H1 (cell line): ENCODE measurements around the gene LRCH3.

Source experiments
- CBX8 ChIP-seq: fragments of 300-800, 300-1000 bp; sonication (generic); IDR thresholded peaks from 2 replicates; pipeline ENCODE4 v1.7.1; 2016; ENCODE audit warnings: low read depth, low read length, borderline replicate concordance
- GABPA ChIP-seq: IDR thresholded peaks from 2 replicates; pipeline ENCODE4 v1.6.1; 2011; ENCODE audit warnings: mild to moderate bottlenecking, low read length, moderate library complexity, borderline replicate concordance; ENCODE audit not compliant: insufficient read depth
- POLR2A ChIP-seq, 2 experiments: IDR thresholded peaks; 1 replicate in 1 of 2; 2 replicates in 1 of 2; pipeline ENCODE4 v1.6.1; 2011; ENCODE audit warnings: low read depth in 2 of 2, low read length in 2 of 2, mild to moderate bottlenecking in 2 of 2; ENCODE audit errors: control extremely low read depth in 1 of 2
- SP1 ChIP-seq: IDR thresholded peaks from 2 replicates; pipeline ENCODE4 v1.6.1; 2011; ENCODE audit warnings: low read depth, low read length
- SUZ12 ChIP-seq: fragments of 200-600 bp; sonication (generic); IDR thresholded peaks from 2 replicates; pipeline ENCODE4 v1.6.1; 2012; ENCODE audit warnings: mild to moderate bottlenecking, inconsistent platforms, low read length, moderate library complexity, mixed read lengths
- TF ChIP-seq, protein P1 (sequence below), 3 experiments: IDR thresholded peaks; 1 replicate in 2 of 3; 2 replicates in 1 of 3; pipeline versions ENCODE4 v1.5.1 to v1.6.1; 2011; ENCODE audit warnings: low read length in 3 of 3, mild to moderate bottlenecking in 3 of 3, inconsistent platforms in 2 of 3, low read depth in 1 of 3, moderate library complexity in 1 of 3; ENCODE audit not compliant: insufficient read depth in 1 of 3; ENCODE audit errors: control extremely low read depth in 1 of 3

DNA sequence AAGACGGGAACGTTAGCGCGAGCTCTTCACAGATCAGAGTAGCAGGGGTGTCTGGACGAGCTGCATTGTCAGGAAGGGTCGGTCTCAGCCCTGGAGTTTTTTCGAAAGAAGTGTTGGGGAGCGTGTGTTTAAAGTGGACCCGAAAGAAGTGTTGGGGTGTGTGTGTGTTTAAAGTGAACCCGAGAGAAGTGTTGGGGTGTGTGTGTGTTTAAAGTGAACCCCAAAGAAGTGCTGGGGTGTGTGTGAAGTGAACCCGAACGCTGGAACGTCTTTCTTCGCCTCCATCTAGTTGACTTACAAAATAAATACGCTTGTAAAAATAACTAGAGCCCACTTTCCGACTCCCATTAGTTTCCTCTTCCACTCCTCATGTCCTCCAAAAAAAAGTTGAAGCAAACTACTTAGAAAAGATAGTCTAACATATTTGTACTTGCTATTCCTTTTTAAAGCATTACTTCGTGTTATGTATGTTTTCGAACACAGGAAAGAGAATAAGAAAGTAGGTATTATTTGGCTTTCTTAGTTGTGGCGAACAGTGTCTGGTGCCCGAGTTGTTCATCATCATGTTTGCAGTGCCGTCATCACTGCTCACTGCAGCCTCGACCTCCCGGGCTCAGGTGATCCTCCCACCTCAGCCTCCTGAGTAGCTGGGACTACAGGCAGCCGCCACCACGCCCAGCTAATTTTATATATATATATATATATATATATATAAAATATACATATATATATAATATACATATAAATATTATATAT is 1.0 kb downstream of the LRCH3 start:
- no peak for TF ChIP-seq SUZ12
- TF ChIP-seq, protein P1, sequence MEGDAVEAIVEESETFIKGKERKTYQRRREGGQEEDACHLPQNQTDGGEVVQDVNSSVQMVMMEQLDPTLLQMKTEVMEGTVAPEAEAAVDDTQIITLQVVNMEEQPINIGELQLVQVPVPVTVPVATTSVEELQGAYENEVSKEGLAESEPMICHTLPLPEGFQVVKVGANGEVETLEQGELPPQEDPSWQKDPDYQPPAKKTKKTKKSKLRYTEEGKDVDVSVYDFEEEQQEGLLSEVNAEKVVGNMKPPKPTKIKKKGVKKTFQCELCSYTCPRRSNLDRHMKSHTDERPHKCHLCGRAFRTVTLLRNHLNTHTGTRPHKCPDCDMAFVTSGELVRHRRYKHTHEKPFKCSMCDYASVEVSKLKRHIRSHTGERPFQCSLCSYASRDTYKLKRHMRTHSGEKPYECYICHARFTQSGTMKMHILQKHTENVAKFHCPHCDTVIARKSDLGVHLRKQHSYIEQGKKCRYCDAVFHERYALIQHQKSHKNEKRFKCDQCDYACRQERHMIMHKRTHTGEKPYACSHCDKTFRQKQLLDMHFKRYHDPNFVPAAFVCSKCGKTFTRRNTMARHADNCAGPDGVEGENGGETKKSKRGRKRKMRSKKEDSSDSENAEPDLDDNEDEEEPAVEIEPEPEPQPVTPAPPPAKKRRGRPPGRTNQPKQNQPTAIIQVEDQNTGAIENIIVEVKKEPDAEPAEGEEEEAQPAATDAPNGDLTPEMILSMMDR (IDR thresholded peaks at IDR 0.05; ENCODE audit: control extremely low read depth in 1 of 3, insufficient read depth in 1 of 3, low read depth in 1 of 3, low read length in 3 of 3) = no peak
- TF ChIP-seq GABPA = no peak
- no peak for TF ChIP-seq POLR2A (IDR thresholded peaks at IDR 0.05; ENCODE audit: control extremely low read depth in 1 of 2, low read depth in 2 of 2, low read length in 2 of 2)
- TF ChIP-seq CBX8 = no peak
- no peak for TF ChIP-seq SP1
